ENCODE measurements around the gene EXOC3L2.

- TF ChIP-seq CTCF (conservative IDR thresholded peaks at IDR 0.05; ENCODE audit: low read depth, low read length) (no peak), EZH2 (IDR thresholded peaks at IDR 0.05; ENCODE audit: low read length, unreplicated experiment) (no peak)
Observed at GRCh38 chr19:45189971-45190370, 55.2 kb downstream of the EXOC3L2 start.
